ENCODE results near the gene NBAS. TPM values are rescaled to one million over a fixed set of nuclear protein-coding genes. Genes with fewer than 3 reads are reported as not detected.

The NBAS gene
- total RNA-seq, 1 experiment from 2014 or later, result 46.4 TPM

- Mint-ChIP-seq H3K9me3 (ENCODE audit: unreplicated experiment) (peaks cover 4% of the 10 kb centered on the region), H3K27me3 (ENCODE audit: insufficient read depth, unreplicated experiment) (no peaks in the 10 kb centered on the region), H3K4me1 (ENCODE audit: insufficient read depth, unreplicated experiment) (no peaks in the 10 kb centered on the region), H3K27ac (ENCODE audit: low read depth, unreplicated experiment) (no peak overlapping the region), H3K36me3 (ENCODE audit: insufficient read depth, unreplicated experiment) (peaks cover 5% of the 10 kb centered on the region), H3K4me3 (ENCODE audit: unreplicated experiment) (no peak overlapping the region)
- intact Hi-C loops (cut with micrococcal nuclease), result no loop called here
- DNase-seq (ENCODE audit: unreplicated experiment), result peak; percentile 2
- CTCF ChIA-PET, result no interaction called here
- BruUV-seq (replicated peaks), result no TSS peak
- POLR2A ChIA-PET, result no interaction called here
- no peak for TF ChIP-seq CTCF (IDR thresholded peaks at IDR 0.05; ENCODE audit: unreplicated experiment)
Observed at GRCh38 chr2:15243762-15244161, 317.4 kb downstream of the NBAS start.

GRCh38 chr2:15242936-15243461, 318.1 kb downstream of the NBAS start:
- intact Hi-C loops (cut with micrococcal nuclease), result no loop called here
- H3K27ac Mint-ChIP-seq (ENCODE audit: low read depth, unreplicated experiment), result no peak overlapping the region
- no peak overlapping the region for H3K4me3 Mint-ChIP-seq (ENCODE audit: unreplicated experiment)
- DNase-seq (ENCODE audit: unreplicated experiment), result no peak
- H3K9me3 Mint-ChIP-seq (ENCODE audit: unreplicated experiment), result no peaks in the 10 kb centered on the region
- no TSS peak for BruUV-seq (replicated peaks)
- no peak for TF ChIP-seq CTCF (IDR thresholded peaks at IDR 0.05; ENCODE audit: unreplicated experiment)
- no peaks in the 10 kb centered on the region for H3K4me1 Mint-ChIP-seq (ENCODE audit: insufficient read depth, unreplicated experiment)
- ChIA-PET POLR2A (no interaction called here), CTCF (no interaction called here)
- no peaks in the 10 kb centered on the region for H3K27me3 Mint-ChIP-seq (ENCODE audit: insufficient read depth, unreplicated experiment)
- peaks cover 5% of the 10 kb centered on the region for H3K36me3 Mint-ChIP-seq (ENCODE audit: insufficient read depth, unreplicated experiment)

- no peak for TF ChIP-seq CTCF (IDR thresholded peaks at IDR 0.05; ENCODE audit: unreplicated experiment)
- H3K27ac Mint-ChIP-seq (ENCODE audit: low read depth, unreplicated experiment), result no peak overlapping the region
- CTCF ChIA-PET, result interaction anchor here (0.6 kb wide), 1 partner anchor 113 kb away, joined by 3 read pairs; no protein-coding TSS in a partner anchor
- BruUV-seq (replicated peaks), result no TSS peak
- H3K36me3 Mint-ChIP-seq (ENCODE audit: insufficient read depth, unreplicated experiment), result peaks cover 5% of the 10 kb centered on the region
- no peak for DNase-seq (ENCODE audit: unreplicated experiment)
- no peaks in the 10 kb centered on the region for H3K4me1 Mint-ChIP-seq (ENCODE audit: insufficient read depth, unreplicated experiment)
- no peak overlapping the region for H3K4me3 Mint-ChIP-seq (ENCODE audit: unreplicated experiment)
- POLR2A ChIA-PET, result no interaction called here
- H3K27me3 Mint-ChIP-seq (ENCODE audit: insufficient read depth, unreplicated experiment), result no peaks in the 10 kb centered on the region
- no peaks in the 10 kb centered on the region for H3K9me3 Mint-ChIP-seq (ENCODE audit: unreplicated experiment)
- intact Hi-C loops (cut with micrococcal nuclease), result no loop called here
Observed at GRCh38 chr2:15241929-15242328, 319.2 kb downstream of the NBAS start.

- H3K36me3 Mint-ChIP-seq (ENCODE audit: insufficient read depth, unreplicated experiment), result peaks cover 5% of the 10 kb centered on the region
- BruUV-seq (replicated peaks), result no TSS peak
- intact Hi-C loops (cut with micrococcal nuclease), result no loop called here
- H3K9me3 Mint-ChIP-seq (ENCODE audit: unreplicated experiment), result no peaks in the 10 kb centered on the region
- H3K27ac Mint-ChIP-seq (ENCODE audit: low read depth, unreplicated experiment), result no peak overlapping the region
- H3K4me1 Mint-ChIP-seq (ENCODE audit: insufficient read depth, unreplicated experiment), result no peaks in the 10 kb centered on the region
- no peak for TF ChIP-seq CTCF (IDR thresholded peaks at IDR 0.05; ENCODE audit: unreplicated experiment)
- H3K27me3 Mint-ChIP-seq (ENCODE audit: insufficient read depth, unreplicated experiment), result no peaks in the 10 kb centered on the region
- H3K4me3 Mint-ChIP-seq (ENCODE audit: unreplicated experiment), result no peak overlapping the region
- CTCF ChIA-PET, result interaction anchor here (0.6 kb wide), 1 partner anchor 335 kb away, joined by 3 read pairs; no protein-coding TSS in a partner anchor
- POLR2A ChIA-PET, result interaction anchor here (0.5 kb wide), 1 partner anchor 73 kb away, joined by 3 read pairs; no protein-coding TSS in a partner anchor
- DNase-seq (ENCODE audit: unreplicated experiment), result no peak
Observed at GRCh38 chr2:15241201-15241600, 319.9 kb downstream of the NBAS start.

Data from MCF 10A (cell line).